Gastrocnemius medialis (tissue), 4 donors: ENCODE results near the gene WRAP73.

Source experiments
- POLR2A ChIP-seq, 2 donors: fragments of 450-650 bp; IDR thresholded peaks; one replicate each; pipeline ENCODE4 v1.6.1; 2017; ENCODE audit warnings: antibody characterized with exemption in 2 of 2, mild to moderate bottlenecking in 2 of 2, moderate library complexity in 2 of 2
- TF ChIP-seq, protein P1 (sequence below), 5 experiments: fragments of 450-650 bp in 3 of 5; fragments of 200-600 bp in 2 of 5; sonication (generic) in 2 of 5; IDR thresholded peaks in 4 of 5; conservative IDR thresholded peaks in 1 of 5; 1 replicate in 4 of 5; 2 replicates in 1 of 5; pipeline ENCODE4 v1.5.1; 2016 to 2019; ENCODE audit warnings: antibody characterized with exemption in 5 of 5, mild to moderate bottlenecking in 3 of 5, moderate library complexity in 3 of 5

DNA sequence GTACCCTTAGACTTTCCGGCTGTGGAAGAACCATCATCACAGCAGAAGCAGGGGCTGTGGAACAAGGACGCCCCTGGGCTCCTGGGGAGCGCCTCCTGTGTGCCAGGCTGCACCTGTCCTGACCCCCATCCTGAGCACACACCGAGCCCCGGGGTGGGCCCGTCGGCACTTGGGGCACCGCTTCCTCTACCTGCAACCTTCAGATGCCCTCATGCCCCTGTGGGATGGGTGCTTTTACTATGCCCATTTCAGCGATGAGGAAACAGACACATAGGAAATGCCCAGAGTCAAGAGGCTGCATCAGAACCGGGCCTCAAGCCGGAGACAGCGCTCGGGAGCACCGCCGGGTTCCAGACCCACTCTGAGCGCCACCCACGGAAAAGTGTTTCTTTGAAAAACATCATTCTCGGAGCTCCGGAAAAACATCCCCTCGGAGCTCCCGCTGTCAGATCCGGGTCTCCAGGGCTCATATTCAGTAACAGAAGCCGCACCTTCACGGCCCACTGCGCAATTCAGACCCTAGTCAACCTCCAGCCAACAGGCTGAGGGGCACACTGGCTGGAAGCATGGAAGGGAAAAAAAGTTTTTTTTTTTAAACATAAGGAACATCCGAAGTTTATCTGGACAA, 17.1 kb downstream of the WRAP73 start:
- TF ChIP-seq, protein P1, sequence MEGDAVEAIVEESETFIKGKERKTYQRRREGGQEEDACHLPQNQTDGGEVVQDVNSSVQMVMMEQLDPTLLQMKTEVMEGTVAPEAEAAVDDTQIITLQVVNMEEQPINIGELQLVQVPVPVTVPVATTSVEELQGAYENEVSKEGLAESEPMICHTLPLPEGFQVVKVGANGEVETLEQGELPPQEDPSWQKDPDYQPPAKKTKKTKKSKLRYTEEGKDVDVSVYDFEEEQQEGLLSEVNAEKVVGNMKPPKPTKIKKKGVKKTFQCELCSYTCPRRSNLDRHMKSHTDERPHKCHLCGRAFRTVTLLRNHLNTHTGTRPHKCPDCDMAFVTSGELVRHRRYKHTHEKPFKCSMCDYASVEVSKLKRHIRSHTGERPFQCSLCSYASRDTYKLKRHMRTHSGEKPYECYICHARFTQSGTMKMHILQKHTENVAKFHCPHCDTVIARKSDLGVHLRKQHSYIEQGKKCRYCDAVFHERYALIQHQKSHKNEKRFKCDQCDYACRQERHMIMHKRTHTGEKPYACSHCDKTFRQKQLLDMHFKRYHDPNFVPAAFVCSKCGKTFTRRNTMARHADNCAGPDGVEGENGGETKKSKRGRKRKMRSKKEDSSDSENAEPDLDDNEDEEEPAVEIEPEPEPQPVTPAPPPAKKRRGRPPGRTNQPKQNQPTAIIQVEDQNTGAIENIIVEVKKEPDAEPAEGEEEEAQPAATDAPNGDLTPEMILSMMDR (IDR thresholded peaks at IDR 0.05 in 4 of 5, conservative IDR thresholded peaks at IDR 0.05 in 1 of 5), result no peak
- no peak for TF ChIP-seq POLR2A (IDR thresholded peaks at IDR 0.05)
